Measurements from ENCODE around the gene ATAT1. TPM values are rescaled to one million over a fixed set of nuclear protein-coding genes. Genes with fewer than 3 reads are reported as not detected.

Gene ATAT1
- total RNA-seq, 2 donors from 2014 or later: 11.5 to 15.9 TPM

GRCh38 chr6:30600451-30600961 lies 26.2 kb upstream of the ATAT1 start:
- intact Hi-C loops (cut with DNase I): loop anchor here (5.0 kb wide), 1 partner anchor 53 kb away; no protein-coding TSS in a partner anchor
- DNase-seq: no peak

GRCh38 chr6:30601436-30601814 lies 25.2 kb upstream of the ATAT1 start:
- intact Hi-C loops (cut with DNase I): loop anchor here (5.0 kb wide), 1 partner anchor 54 kb away; no protein-coding TSS in a partner anchor
- Histone ChIP-seq H3K9ac (ENCODE audit: low read depth in 2 of 2, low read length in 2 of 2) (no peak overlapping the region), H3K27me3 (no peaks in the 10 kb centered on the region), H3K36me3 (peaks cover 36% of the 10 kb centered on the region), H3K27ac (no peak overlapping the region), H3K4me3 (no peak overlapping the region), H3K9me3 (no peaks in the 10 kb centered on the region), H3K4me1 (no peaks in the 10 kb centered on the region)
- DNase-seq: no peak
- TF ChIP-seq, protein P1, sequence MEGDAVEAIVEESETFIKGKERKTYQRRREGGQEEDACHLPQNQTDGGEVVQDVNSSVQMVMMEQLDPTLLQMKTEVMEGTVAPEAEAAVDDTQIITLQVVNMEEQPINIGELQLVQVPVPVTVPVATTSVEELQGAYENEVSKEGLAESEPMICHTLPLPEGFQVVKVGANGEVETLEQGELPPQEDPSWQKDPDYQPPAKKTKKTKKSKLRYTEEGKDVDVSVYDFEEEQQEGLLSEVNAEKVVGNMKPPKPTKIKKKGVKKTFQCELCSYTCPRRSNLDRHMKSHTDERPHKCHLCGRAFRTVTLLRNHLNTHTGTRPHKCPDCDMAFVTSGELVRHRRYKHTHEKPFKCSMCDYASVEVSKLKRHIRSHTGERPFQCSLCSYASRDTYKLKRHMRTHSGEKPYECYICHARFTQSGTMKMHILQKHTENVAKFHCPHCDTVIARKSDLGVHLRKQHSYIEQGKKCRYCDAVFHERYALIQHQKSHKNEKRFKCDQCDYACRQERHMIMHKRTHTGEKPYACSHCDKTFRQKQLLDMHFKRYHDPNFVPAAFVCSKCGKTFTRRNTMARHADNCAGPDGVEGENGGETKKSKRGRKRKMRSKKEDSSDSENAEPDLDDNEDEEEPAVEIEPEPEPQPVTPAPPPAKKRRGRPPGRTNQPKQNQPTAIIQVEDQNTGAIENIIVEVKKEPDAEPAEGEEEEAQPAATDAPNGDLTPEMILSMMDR (IDR thresholded peaks at IDR 0.05): no peak

More at GRCh38 chr6:30600451-30600961, 26.2 kb upstream of the ATAT1 start:
- H3K27me3 ChIP-seq: no peaks in the 10 kb centered on the region
- no peak overlapping the region for H3K9ac ChIP-seq (ENCODE audit: low read depth in 2 of 2, low read length in 2 of 2)
- TF ChIP-seq, protein P1 (IDR thresholded peaks at IDR 0.05): no peak
- H3K9me3 ChIP-seq: no peaks in the 10 kb centered on the region
- no peak overlapping the region for H3K4me3 ChIP-seq
- peaks cover 29% of the 10 kb centered on the region for H3K36me3 ChIP-seq
- H3K4me1 ChIP-seq: no peaks in the 10 kb centered on the region
- H3K27ac ChIP-seq: no peak overlapping the region

DNA sequence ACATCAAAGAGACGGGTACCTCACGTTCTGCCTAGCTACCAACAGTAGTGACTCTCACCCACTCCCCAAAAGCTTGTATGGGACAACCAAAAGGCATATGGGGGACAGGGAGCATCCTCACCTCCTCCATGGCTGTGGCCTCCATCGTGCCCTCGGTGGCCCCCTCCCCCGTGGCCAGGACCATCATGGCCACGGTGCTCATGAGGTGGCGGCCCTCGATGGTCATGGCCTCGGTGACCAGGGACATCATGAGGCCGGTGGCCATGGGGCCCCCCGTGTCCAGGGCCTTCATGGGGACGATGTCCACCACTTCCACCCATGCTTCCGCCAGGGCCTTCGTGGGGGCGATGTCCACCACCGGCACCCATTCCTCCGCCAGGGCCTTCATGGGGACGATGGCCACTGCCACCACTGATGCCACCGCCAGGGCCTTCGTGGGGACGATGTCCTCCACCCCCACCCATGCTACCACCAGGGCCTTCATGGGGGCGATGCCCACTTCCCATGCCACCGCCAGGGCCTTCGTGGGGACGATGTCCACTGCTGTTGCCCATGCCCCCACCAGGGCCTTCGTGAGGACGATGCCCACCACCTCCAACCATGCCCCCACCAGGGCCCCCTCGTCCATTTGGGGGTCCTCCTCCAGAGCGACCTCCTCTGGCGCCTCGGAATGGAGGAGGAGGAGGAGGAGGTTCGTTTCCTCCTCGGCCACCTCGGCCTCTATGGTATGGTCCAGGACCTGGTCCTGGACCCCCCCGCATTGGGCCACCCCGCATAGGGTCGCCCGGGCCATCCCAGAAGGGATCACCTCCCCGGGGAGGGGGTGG lies 24.6 kb upstream of the ATAT1 start:
- Histone ChIP-seq H3K27ac (no peak overlapping the region), H3K27me3 (no peaks in the 10 kb centered on the region), H3K9me3 (no peaks in the 10 kb centered on the region), H3K36me3 (peaks cover 42% of the 10 kb centered on the region), H3K4me1 (no peaks in the 10 kb centered on the region), H3K9ac (ENCODE audit: low read depth in 2 of 2, low read length in 2 of 2) (no peak overlapping the region), H3K4me3 (no peak overlapping the region)
- TF ChIP-seq, protein P1 (IDR thresholded peaks at IDR 0.05): no peak
- no peak for DNase-seq
- intact Hi-C loops (cut with DNase I): loop anchor here (5.0 kb wide), 1 partner anchor 55 kb away; no protein-coding TSS in a partner anchor

DNA sequence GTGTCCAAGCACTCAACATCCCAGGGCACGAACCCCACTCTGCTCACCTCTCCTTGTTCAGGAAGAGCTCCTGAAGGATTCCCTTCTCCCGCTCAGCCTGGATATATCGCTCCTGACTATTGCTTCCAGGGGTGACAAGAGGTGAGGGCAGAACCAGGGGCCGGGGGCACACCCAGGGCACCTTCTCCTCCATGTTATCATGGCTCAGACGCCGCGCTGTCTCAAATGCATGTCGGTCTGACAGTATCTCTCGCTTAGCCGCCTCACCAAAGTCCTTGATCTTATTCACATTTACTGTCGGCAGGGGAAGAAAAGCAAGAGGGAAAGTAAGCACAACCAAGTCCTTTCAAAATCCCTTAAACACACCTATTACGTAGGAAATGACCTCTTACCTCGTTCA lies 22.7 kb upstream of the ATAT1 start:
- Histone ChIP-seq H3K9me3 (no peaks in the 10 kb centered on the region), H3K9ac (ENCODE audit: low read depth in 2 of 2, low read length in 2 of 2) (no peak overlapping the region), H3K27ac (no peak overlapping the region), H3K36me3 (peaks cover 52% of the 10 kb centered on the region), H3K4me3 (no peak overlapping the region), H3K4me1 (no peaks in the 10 kb centered on the region), H3K27me3 (no peaks in the 10 kb centered on the region)
- no peak for DNase-seq
- TF ChIP-seq, protein P1 (IDR thresholded peaks at IDR 0.05): no peak
- intact Hi-C loops (cut with DNase I): loop anchor here (5.0 kb wide), 1 partner anchor 57 kb away; no protein-coding TSS in a partner anchor

DNA sequence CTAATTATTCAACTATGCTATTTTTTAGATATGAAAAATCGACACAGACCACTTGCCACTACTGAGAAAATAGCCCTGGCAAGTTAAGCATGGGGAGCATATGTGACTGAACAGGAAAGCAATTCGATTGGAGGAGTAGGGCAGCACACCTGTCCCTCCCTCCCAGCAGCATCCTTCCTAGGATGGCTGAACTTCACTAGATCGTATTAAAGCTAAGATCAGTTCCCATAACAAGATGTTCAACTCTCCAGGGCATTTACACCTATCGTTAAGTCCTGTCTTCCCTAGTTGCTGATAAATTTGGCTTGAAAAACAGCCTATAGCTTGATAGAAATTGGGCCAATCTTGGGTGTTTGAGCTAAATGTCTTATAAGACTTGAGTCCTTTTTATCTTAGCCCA lies 16.6 kb upstream of the ATAT1 start:
- Histone ChIP-seq H3K4me3 (no peak overlapping the region), H3K4me1 (peaks cover 4% of the 10 kb centered on the region), H3K27me3 (no peaks in the 10 kb centered on the region), H3K27ac (no peak overlapping the region), H3K36me3 (peaks cover 28% of the 10 kb centered on the region), H3K9ac (ENCODE audit: low read depth in 2 of 2, low read length in 2 of 2) (peak overlapping the region in 1 of 2 donors; percentile 23), H3K9me3 (no peaks in the 10 kb centered on the region)
- TF ChIP-seq, protein P1 (IDR thresholded peaks at IDR 0.05): no peak
- DNase-seq: no peak
- intact Hi-C loops (cut with DNase I): no loop called here
